Umbilical cord (tissue), 2 donors: Measurements from ENCODE around the gene FOLR1. TPM values are rescaled to one million over a fixed set of nuclear protein-coding genes. Genes with fewer than 3 reads are reported as not detected.
"Not testable (repeated sequence)": the region's sequence is repeated elsewhere in the genome, so short reads cannot be mapped to it uniquely, and the experiment has no call there.

Experiments used
- DNase-seq: peaks from one replicate; pipeline ENCODE4 v3.0.0-alpha.2; 2015; ENCODE audit warnings: low spot score
- total RNA-seq: library from RNA; depleted of rRNA; stranded (reverse); fragments of >200 nt; gene quantifications from one replicate; pipeline ENCODE4 v1.2.3, GENCODE V29; 2014; ENCODE audit warnings: low replicate concordance; ENCODE audit not compliant: insufficient read depth

Gene FOLR1
- total RNA-seq, 1 donor from 2014 or later = 5.1 TPM

DNA sequence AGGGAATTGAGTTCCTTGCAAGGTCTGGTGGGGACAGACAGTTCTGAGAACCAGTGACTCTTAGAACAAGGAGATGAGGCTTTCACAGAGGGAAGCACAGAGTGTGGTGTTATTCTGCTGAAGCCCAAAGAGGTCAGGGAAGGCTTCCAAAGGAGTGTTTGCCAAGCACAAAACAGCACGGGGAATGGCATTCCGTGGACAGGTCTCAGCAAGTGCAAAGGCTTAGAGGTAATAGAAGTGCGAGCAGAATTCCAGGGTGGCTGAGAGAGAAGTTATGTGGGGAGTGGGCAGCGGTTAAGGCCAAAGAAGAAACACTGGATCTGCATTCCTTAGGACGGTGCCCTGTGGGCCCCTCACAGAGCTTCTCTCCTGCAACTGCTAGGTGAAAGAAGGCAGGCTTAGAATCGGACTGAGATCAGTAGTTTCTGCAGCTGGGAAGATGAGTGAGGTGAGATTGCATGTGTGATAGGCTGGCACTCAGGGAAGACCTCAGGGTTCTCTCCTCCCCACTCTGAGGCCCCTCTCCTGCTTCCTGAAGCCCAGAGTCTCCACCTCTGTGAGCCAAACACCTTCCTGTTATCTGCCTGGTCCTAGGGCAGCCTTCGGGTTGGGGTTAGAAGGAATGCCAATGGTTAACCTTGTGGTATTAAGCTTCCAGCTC, 10.9 kb upstream of the FOLR1 start:
- DNase-seq = peak; percentile 20

DNA sequence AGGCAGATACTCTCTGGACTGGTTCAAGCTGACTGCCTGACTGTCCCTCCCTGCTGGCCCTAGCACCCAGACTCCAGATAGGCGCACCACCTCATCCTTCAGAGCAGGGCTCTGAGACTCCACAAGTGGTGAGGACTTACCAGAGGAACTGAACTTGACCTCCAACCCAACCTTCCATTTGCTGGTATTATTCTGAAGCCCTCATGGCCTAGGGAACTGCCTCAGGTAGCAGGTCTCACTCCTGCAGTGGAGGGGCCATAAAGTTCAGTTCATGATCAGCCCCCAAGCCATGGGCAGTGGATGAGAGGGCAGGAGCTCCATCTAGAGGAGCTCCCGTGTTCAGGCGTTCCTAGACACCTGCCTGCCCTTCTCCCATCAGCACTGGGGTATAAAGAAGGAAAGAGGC, 10.4 kb upstream of the FOLR1 start:
- not testable (repeated sequence) for DNase-seq

DNA sequence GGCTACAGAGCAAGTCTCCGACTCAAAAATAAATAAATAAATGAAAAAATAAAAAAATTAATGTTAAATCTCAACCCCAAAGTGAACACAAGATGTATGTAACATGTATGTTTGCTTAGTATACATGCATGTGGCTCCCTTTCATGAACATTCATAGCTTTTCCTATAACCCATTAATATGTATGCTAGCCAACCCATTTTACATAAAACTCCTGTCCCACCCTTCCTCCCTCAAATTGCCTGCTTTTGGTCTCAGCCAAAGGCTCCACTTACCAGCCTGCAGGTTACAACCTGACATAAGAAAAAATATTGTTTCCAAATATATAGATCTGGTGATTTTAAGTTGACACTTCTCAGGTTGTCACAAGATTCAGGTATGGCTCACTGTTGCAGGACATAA, 3.7 kb upstream of the FOLR1 start:
- no peak for DNase-seq

GRCh38 chr11:72189455-72190250, 2.3 kb upstream of the FOLR1 start:
- DNase-seq = peak; percentile 6

GRCh38 chr11:72190631-72191071, 1.3 kb upstream of the FOLR1 start:
- no peak for DNase-seq

DNA sequence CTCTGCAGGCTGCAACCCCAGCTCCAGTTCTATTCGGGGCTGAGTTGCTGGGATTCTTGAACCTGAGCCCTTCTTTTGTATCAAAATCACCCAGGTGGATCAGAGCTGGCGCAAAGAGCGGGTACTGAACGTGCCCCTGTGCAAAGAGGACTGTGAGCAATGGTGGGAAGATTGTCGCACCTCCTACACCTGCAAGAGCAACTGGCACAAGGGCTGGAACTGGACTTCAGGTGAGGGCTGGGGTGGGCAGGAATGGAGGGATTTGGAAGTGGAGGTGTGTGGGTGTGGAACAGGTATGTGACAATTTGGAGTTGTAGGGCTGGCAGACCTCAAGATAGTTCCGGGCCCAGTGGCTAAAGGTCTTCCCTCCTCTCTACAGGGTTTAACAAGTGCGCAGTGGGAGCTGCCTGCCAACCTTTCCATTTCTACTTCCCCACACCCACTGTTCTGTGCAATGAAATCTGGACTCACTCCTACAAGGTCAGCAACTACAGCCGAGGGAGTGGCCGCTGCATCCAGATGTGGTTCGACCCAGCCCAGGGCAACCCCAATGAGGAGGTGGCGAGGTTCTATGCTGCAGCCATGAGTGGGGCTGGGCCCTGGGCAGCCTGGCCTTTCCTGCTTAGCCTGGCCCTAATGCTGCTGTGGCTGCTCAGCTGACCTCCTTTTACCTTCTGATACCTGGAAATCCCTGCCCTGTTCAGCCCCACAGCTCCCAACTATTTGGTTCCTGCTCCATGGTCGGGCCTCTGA, 3.8 kb downstream of the FOLR1 start:
- no peak for DNase-seq

- DNase-seq = not testable (repeated sequence)
Observed at GRCh38 chr11:72201445-72201844, 9.5 kb downstream of the FOLR1 start.

DNA sequence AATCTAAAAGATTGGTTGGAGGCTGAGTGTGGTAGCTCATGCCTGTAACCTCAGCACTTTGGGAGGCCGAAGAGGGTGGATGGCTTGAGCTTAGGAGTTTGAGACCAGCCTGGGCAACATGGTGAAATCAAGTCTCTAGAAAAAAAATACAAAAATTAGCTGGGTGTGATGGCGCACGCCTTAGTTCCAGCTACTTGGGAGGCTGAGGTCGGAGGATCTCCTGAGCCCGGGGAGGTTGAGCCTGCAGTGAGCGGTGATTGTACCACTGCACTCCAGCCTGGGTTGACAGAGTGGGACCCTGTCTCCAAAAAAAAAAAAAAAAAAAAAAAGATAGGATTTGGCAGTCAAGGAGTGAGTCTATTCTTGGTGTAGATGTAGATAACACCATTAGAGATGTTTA, 10.6 kb downstream of the FOLR1 start:
- no peak for DNase-seq

GRCh38 chr11:72203163-72203562, 11.2 kb downstream of the FOLR1 start:
- no peak for DNase-seq

- no peak for DNase-seq
Observed at GRCh38 chr11:72204886-72205285, 12.9 kb downstream of the FOLR1 start.

DNA sequence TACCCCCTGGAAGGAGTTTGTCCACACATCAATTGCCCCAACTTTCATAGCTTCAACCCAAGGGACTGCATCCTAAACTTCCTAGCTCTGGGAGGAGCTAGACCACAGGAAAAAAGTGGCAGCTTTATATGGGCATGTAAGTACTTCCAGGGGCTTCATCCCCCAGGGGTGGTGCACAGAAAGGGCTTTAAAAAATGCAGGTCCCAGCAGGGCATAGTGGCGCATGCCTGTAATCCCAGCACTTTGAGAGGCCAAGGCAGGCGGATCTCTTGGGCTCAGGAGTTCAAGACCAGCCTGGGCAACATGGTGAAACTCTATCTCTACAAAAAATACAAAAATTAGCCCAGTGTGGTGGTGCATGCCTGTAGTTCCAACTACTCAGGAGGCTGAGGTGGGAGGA, 14.9 kb downstream of the FOLR1 start:
- not testable (repeated sequence) for DNase-seq

DNA sequence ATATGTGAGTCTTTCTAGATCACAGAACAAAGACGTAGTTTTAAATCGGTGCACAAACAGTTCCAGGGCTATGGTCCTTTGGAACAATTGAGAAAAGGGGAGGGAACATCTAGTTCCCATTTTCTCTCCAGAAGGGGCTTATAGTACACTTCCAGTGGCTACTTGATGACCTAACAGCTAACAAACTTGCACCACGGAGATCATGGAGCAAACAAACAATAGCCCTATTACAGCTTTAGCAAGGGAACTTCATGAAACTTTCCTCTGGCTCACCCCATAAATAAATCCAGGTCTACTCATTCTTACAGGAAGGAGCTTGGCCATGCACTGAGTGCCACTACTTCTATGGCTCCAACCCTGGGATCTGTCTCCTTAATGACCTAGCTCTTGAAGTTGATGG, 16.3 kb downstream of the FOLR1 start:
- no peak for DNase-seq

DNA sequence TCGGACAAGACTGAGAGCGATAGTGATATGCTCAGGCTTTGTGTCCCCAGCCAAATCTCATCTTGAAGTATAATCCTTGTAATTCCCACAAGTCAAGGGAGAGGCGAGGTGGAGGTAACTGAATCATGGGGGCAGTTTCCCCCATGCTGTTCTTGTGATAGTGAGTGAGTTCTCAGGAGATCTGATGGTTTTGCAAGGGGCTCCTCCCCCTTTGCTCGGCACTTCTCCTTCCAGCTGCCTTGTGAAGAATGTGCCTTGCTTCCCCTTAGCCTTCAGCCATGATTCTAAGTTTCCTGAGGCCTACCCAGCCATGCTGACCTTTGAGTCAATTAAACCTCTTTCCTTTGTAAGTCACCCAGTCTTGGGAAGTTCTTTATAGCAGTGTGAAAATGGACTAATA, 17.2 kb downstream of the FOLR1 start:
- DNase-seq = no peak

DNA sequence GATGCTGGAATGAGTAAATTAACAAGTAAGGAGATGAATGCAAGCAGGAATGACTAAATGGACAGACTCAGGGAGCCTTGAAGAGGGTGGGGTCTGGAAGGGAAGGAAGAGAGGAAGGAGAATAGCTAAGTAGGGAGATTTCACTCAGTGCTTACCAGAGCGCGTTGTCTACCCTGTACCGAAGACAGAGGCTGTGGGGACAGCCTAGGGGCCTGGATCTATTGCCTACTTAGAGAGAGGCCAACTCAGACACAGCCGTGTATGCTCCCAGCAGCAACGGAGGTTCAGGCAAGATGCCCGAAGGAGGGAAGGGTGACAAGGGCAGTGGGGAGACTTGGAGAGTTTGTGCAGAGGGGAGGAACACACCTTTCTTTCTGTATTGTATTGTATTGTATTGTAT, 24.7 kb downstream of the FOLR1 start, which contains the start of gene FOLR2:
Gene FOLR2 (plus strand): TSS at position 157 of the 400 bp plus-strand sequence. CDS start 1,791 bp downstream, outside the sequence.
- no peak for DNase-seq

DNA sequence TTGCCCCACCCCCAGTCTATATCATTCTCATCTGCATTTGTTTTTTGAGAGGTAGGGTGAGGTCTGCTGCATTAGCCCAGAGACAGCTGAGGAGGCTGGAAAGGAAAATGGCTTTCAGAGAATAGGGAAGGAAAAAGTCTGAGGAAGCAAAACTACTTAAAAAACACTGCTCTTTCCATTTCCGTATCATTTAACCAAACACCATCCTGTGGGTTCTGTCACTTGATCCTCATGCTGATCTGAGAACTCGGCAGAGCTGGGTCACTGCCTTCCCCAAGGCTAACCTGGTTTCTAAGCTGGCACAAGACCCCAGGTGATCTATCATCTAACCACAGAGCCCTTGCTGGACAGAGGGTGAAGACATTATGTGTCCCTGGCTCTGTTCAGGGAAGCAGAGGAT, 25.9 kb downstream of the FOLR1 start:
- DNase-seq = no peak

DNA sequence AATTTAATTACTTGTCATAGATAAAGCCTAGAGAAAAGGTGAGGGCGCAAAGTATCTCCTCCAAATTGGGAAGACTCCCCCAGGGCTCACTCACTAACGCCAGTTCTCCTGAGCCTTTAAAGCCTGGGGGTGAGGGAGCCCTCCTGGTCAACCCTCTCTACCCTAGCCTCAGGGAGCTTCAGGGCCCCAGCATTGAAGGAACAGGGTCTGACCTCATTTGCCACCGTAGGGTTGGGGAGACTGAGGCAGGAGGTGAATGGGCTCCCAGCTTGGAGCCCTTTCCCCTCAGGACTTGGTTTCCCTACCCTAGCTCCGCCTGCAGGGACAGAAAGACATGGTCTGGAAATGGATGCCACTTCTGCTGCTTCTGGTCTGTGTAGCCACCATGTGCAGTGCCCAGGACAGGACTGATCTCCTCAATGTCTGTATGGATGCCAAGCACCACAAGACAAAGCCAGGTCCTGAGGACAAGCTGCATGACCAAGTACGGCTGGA, 26.4 kb downstream of the FOLR1 start:
- no peak for DNase-seq

GRCh38 chr11:72220696-72221363, 28.9 kb downstream of the FOLR1 start:
- DNase-seq = no peak

DNA sequence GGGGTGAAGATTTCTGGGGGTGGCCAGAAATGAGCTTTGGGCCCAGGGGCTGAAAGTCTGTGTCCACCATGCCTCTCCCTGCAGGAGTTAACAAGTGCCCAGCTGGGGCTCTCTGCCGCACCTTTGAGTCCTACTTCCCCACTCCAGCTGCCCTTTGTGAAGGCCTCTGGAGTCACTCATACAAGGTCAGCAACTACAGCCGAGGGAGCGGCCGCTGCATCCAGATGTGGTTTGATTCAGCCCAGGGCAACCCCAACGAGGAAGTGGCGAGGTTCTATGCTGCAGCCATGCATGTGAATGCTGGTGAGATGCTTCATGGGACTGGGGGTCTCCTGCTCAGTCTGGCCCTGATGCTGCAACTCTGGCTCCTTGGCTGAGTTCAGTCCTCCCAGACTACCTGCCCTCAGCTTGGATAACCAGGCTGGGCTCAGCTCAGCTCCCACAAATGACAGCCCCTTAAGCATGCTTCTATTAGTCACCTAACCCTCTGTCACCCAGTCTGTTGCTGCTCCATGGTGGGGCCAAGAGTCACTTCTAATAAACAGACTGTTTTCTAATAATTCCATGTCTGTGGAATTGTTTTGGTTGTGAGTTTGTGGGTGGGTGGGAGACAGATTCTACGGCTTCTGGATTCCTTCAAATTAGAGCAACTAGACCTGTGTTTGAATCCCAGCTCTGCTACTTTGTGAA, 29.6 kb downstream of the FOLR1 start:
- no peak for DNase-seq

DNA sequence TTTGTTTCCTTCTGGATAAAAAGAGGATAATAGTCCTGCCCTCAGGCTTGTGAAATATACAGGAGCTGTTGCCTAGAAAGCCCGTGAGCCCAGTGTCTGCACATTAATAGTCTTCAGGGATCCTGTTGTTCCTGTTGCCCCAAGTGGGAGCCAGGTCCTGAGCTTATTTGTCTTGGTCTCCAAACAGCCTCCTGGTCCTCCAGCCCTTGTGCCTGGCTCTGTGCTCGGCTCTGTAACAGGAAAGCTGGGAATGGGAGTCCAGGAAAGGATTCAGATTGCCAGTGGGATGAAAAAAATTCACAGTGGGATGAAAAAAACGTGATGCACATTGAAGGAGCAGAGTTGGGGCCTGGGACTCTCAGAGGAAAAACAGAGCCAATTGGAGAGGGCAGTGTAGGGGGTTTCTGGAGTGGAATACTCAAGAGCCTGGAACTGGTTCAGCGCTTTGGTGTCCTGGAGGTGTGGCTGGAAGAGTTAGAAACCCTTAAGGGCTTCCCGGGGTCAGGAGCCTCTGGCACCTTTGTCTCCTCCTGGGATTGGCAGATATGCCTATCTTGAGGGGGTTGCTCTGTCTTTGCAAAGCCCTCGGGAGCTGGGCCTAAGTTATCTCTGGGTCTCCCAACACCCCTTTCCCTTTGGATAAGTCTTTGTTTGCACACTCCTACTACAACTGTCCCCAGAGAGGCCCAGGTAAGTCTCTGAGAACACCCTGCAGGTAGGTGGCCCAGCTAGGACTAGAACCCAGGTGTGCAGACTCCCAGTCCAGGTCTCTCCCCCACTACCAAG, 30.4 kb downstream of the FOLR1 start:
- no peak for DNase-seq
